GM06990 (cell line): ENCODE results near the gene LITAF.

Experiments
- DNase-seq: peaks from one replicate; pipeline ENCODE4 v3.0.0-alpha.2; 2011; ENCODE audit not compliant: insufficient read length; ENCODE audit errors: extremely low read depth
- H3K27me3 ChIP-seq: replicated peaks from 2 replicates; pipeline ENCODE4 v1.6.0; 2011; ENCODE audit warnings: low read length; ENCODE audit not compliant: control insufficient read depth, insufficient read depth
- H3K36me3 ChIP-seq: 2 replicates; pipeline ENCODE4 v1.5.1; 2011; ENCODE audit warnings: low read length; ENCODE audit not compliant: control insufficient read depth, insufficient read depth
- H3K4me3 ChIP-seq: replicated peaks from 2 replicates; pipeline ENCODE4 v1.5.1; 2011; ENCODE audit warnings: low read depth, mild to moderate bottlenecking, control low read depth, low read length
- CTCF ChIP-seq: IDR thresholded peaks from 2 replicates; pipeline ENCODE4 v1.5.1; 2011; ENCODE audit warnings: low read length, control low read depth, mild to moderate bottlenecking, inconsistent platforms; ENCODE audit not compliant: insufficient read depth, poor library complexity, severe bottlenecking

LITAF gene

GRCh38 chr16:11571549-11571948 is 15.2 kb downstream of the LITAF start:
- TF ChIP-seq CTCF = no peak
- no peak overlapping the region for H3K4me3 ChIP-seq
- no peaks in the 10 kb centered on the region for H3K27me3 ChIP-seq
- H3K36me3 ChIP-seq = peaks cover 10% of the 10 kb centered on the region
- no peak for DNase-seq

GRCh38 chr16:11570806-11571205 is 15.9 kb downstream of the LITAF start:
- TF ChIP-seq CTCF = no peak
- Histone ChIP-seq H3K27me3 (no peaks in the 10 kb centered on the region), H3K4me3 (no peak overlapping the region), H3K36me3 (peaks cover 16% of the 10 kb centered on the region)
- no peak for DNase-seq

GRCh38 chr16:11570258-11570657 is 16.5 kb downstream of the LITAF start:
- H3K36me3 ChIP-seq = peaks cover 17% of the 10 kb centered on the region
- H3K27me3 ChIP-seq = no peaks in the 10 kb centered on the region
- no peak overlapping the region for H3K4me3 ChIP-seq
- TF ChIP-seq CTCF = no peak
- DNase-seq = no peak

GRCh38 chr16:11566398-11566797 is 20.3 kb downstream of the LITAF start:
- TF ChIP-seq CTCF = no peak
- no peak for DNase-seq
- Histone ChIP-seq H3K36me3 (peaks cover 16% of the 10 kb centered on the region), H3K4me3 (no peak overlapping the region), H3K27me3 (no peaks in the 10 kb centered on the region)

GRCh38 chr16:11565665-11566064 is 21.1 kb downstream of the LITAF start:
- no peak for DNase-seq
- H3K36me3 ChIP-seq = peaks cover 16% of the 10 kb centered on the region

More at GRCh38 chr16:11565665-11566064, 21.1 kb downstream of the LITAF start:
- TF ChIP-seq CTCF = no peak
- H3K4me3 ChIP-seq = no peak overlapping the region
- no peaks in the 10 kb centered on the region for H3K27me3 ChIP-seq
